ENCODE results near the gene ADCY4. TPM values are rescaled to one million over a fixed set of nuclear protein-coding genes. Genes with fewer than 3 reads are reported as not detected.
A peak's percentile ranks its signal among the peaks of the same experiment; 100 is the strongest.

The ADCY4 gene
- total and polyA plus RNA-seq, 2 of the 13 experiments (the other 11 are each of a cell fraction or from before 2014, with no cell fraction given), result 0.03 TPM; not detected in 1

DNA sequence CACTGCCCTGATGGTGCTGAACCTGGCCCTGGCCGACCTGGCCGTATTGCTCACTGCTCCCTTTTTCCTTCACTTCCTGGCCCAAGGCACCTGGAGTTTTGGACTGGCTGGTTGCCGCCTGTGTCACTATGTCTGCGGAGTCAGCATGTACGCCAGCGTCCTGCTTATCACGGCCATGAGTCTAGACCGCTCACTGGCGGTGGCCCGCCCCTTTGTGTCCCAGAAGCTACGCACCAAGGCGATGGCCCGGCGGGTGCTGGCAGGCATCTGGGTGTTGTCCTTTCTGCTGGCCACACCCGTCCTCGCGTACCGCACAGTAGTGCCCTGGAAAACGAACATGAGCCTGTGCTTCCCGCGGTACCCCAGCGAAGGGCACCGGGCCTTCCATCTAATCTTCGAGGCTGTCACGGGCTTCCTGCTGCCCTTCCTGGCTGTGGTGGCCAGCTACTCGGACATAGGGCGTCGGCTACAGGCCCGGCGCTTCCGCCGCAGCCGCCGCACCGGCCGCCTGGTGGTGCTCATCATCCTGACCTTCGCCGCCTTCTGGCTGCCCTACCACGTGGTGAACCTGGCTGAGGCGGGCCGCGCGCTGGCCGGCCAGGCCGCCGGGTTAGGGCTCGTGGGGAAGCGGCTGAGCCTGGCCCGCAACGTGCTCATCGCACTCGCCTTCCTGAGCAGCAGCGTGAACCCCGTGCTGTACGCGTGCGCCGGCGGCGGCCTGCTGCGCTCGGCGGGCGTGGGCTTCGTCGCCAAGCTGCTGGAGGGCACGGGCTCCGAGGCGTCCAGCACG is 18.9 kb downstream of the ADCY4 start (continued):
- TF ChIP-seq, protein P1, sequence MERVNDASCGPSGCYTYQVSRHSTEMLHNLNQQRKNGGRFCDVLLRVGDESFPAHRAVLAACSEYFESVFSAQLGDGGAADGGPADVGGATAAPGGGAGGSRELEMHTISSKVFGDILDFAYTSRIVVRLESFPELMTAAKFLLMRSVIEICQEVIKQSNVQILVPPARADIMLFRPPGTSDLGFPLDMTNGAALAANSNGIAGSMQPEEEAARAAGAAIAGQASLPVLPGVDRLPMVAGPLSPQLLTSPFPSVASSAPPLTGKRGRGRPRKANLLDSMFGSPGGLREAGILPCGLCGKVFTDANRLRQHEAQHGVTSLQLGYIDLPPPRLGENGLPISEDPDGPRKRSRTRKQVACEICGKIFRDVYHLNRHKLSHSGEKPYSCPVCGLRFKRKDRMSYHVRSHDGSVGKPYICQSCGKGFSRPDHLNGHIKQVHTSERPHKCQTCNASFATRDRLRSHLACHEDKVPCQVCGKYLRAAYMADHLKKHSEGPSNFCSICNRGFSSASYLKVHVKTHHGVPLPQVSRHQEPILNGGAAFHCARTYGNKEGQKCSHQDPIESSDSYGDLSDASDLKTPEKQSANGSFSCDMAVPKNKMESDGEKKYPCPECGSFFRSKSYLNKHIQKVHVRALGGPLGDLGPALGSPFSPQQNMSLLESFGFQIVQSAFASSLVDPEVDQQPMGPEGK (CRISPR knock-in tag; IDR thresholded peaks at IDR 0.05), result no peak
- TF ChIP-seq ZNF292 (CRISPR knock-in tag; IDR thresholded peaks at IDR 0.05; ENCODE audit: borderline replicate concordance, low read depth) (no peak; the same call in none of the 2 replicates), ZNF543 (CRISPR knock-in tag; IDR thresholded peaks at IDR 0.05) (peak; percentile 96), ZBTB1 (CRISPR knock-in tag; IDR thresholded peaks at IDR 0.05; ENCODE audit: borderline replicate concordance) (peak; percentile 53; the same call in 1 of the 2 replicates), TSC22D2 (CRISPR knock-in tag; IDR thresholded peaks at IDR 0.05; ENCODE audit: borderline replicate concordance) (no peak), ATAD3A (CRISPR knock-in tag; IDR thresholded peaks at IDR 0.05) (peak; percentile 6), TCF7L2 (IDR thresholded peaks at IDR 0.05; ENCODE audit: low read depth, low read length) (no peak), ARNT2 (CRISPR knock-in tag; IDR thresholded peaks at IDR 0.05; ENCODE audit: low read depth) (peak; percentile 98), ZNF335 (CRISPR knock-in tag; IDR thresholded peaks at IDR 0.05) (peak; percentile 90), NCOR1 (IDR thresholded peaks at IDR 0.05; ENCODE audit: borderline replicate concordance, low read length) (no peak), HNRNPLL (IDR thresholded peaks at IDR 0.05; ENCODE audit: low read depth, low read length, poor library complexity, severe bottlenecking) (peak; percentile 92), ZSCAN29 (CRISPR knock-in tag; conservative IDR thresholded peaks at IDR 0.05) (peak; percentile 93), PHF21A (CRISPR knock-in tag; IDR thresholded peaks at IDR 0.05) (peak; percentile 85), ZNF569 (CRISPR knock-in tag; IDR thresholded peaks at IDR 0.05; ENCODE audit: borderline replicate concordance) (no peak), ZNF205 (CRISPR knock-in tag; IDR thresholded peaks at IDR 0.05) (peak; percentile 91), NFYC (CRISPR knock-in tag; IDR thresholded peaks at IDR 0.05) (peak; percentile 64), ZNF552 (CRISPR knock-in tag; IDR thresholded peaks at IDR 0.05; ENCODE audit: borderline replicate concordance) (peak; percentile 98), ISX (CRISPR knock-in tag; conservative IDR thresholded peaks at IDR 0.05) (peak; percentile 99), ATM (IDR thresholded peaks at IDR 0.05; ENCODE audit: borderline replicate concordance) (no peak), ZNF749 (CRISPR knock-in tag; IDR thresholded peaks at IDR 0.05; ENCODE audit: borderline replicate concordance) (peak; percentile 98; the same call in 1 of the 2 replicates)
- TF ChIP-seq, protein P2, sequence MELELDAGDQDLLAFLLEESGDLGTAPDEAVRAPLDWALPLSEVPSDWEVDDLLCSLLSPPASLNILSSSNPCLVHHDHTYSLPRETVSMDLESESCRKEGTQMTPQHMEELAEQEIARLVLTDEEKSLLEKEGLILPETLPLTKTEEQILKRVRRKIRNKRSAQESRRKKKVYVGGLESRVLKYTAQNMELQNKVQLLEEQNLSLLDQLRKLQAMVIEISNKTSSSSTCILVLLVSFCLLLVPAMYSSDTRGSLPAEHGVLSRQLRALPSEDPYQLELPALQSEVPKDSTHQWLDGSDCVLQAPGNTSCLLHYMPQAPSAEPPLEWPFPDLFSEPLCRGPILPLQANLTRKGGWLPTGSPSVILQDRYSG (CRISPR knock-in tag; IDR thresholded peaks at IDR 0.05), result peak; percentile 99
- TF ChIP-seq, protein P3, sequence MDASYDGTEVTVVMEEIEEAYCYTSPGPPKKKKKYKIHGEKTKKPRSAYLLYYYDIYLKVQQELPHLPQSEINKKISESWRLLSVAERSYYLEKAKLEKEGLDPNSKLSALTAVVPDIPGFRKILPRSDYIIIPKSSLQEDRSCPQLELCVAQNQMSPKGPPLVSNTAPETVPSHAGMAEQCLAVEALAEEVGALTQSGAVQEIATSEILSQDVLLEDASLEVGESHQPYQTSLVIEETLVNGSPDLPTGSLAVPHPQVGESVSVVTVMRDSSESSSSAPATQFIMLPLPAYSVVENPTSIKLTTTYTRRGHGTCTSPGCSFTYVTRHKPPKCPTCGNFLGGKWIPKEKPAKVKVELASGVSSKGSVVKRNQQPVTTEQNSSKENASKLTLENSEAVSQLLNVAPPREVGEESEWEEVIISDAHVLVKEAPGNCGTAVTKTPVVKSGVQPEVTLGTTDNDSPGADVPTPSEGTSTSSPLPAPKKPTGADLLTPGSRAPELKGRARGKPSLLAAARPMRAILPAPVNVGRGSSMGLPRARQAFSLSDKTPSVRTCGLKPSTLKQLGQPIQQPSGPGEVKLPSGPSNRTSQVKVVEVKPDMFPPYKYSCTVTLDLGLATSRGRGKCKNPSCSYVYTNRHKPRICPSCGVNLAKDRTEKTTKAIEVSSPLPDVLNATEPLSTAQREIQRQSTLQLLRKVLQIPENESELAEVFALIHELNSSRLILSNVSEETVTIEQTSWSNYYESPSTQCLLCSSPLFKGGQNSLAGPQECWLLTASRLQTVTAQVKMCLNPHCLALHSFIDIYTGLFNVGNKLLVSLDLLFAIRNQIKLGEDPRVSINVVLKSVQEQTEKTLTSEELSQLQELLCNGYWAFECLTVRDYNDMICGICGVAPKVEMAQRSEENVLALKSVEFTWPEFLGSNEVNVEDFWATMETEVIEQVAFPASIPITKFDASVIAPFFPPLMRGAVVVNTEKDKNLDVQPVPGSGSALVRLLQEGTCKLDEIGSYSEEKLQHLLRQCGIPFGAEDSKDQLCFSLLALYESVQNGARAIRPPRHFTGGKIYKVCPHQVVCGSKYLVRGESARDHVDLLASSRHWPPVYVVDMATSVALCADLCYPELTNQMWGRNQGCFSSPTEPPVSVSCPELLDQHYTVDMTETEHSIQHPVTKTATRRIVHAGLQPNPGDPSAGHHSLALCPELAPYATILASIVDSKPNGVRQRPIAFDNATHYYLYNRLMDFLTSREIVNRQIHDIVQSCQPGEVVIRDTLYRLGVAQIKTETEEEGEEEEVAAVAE (CRISPR knock-in tag; IDR thresholded peaks at IDR 0.05; ENCODE audit: borderline replicate concordance), result peak; percentile 86; the same call in 1 of the 2 replicates

Data from HepG2 (cell line).